DOHH2 (cell line): ENCODE results near the gene ARL4D.
"Not testable (repeated sequence)": the region's sequence is repeated elsewhere in the genome, so short reads cannot be mapped to it uniquely, and the experiment has no call there.

Source experiments
- H3F3A ChIP-seq: fragments of 200-600 bp; sonication (generic), shearing (Covaris generic); 2 replicates; pipeline ENCODE4 v1.6.0; 2016; ENCODE audit warnings: antibody characterized with exemption, mild to moderate bottlenecking; ENCODE audit not compliant: control insufficient read depth, insufficient read depth
- H3K27ac ChIP-seq: fragments of 200-600 bp; sonication (generic); 2 replicates; pipeline ENCODE4 v1.5.1; 2014; ENCODE audit warnings: low read depth, mild to moderate bottlenecking, low read length, moderate library complexity
- H3K27me3 ChIP-seq: fragments of 200-600 bp; sonication (generic); 2 replicates; pipeline ENCODE4 v1.6.1; 2014; ENCODE audit warnings: mild to moderate bottlenecking, low read length, mixed read lengths; ENCODE audit not compliant: control insufficient read depth
- H3K36me3 ChIP-seq: fragments of 200-600 bp; sonication (generic); 2 replicates; pipeline ENCODE4 v1.6.1; 2014; ENCODE audit warnings: mild to moderate bottlenecking, low read length, moderate library complexity, mixed read lengths; ENCODE audit not compliant: control insufficient read depth
- H3K4me1 ChIP-seq: fragments of 200-600 bp; sonication (generic); 2 replicates; pipeline ENCODE4 v1.6.1; 2014; ENCODE audit warnings: mild to moderate bottlenecking, low read length, mixed read lengths; ENCODE audit not compliant: control insufficient read depth
- H3K4me2 ChIP-seq: fragments of 200-600 bp; sonication (generic); 2 replicates; pipeline ENCODE4 v1.6.0; 2014; ENCODE audit warnings: mild to moderate bottlenecking, low read length, moderate library complexity
- H3K4me3 ChIP-seq: fragments of 200-600 bp; sonication (generic); 2 replicates; pipeline ENCODE4 v1.5.1; 2014; ENCODE audit warnings: mild to moderate bottlenecking, low read length, mixed read lengths
- H3K79me2 ChIP-seq: fragments of 200-600 bp; sonication (generic); 2 replicates; pipeline ENCODE4 v1.6.1; 2014; ENCODE audit warnings: mild to moderate bottlenecking, low read length, mixed read lengths; ENCODE audit not compliant: control insufficient read depth
- H3K9me2 ChIP-seq: fragments of 200-600 bp; sonication (generic); replicated peaks from 2 replicates; pipeline ENCODE4 v1.6.1; 2014; ENCODE audit warnings: mild to moderate bottlenecking, low read length, mixed read lengths; ENCODE audit not compliant: control insufficient read depth
- H3K9me3 ChIP-seq: fragments of 200-600 bp; sonication (generic); 2 replicates; pipeline ENCODE4 v1.6.1; 2014; ENCODE audit warnings: antibody characterized with exemption, low read length, mixed read lengths; ENCODE audit not compliant: control insufficient read depth, insufficient read depth
- H4K20me1 ChIP-seq: fragments of 200-600 bp; sonication (generic); 2 replicates; pipeline ENCODE4 v1.6.0; 2014; ENCODE audit warnings: low read depth, mild to moderate bottlenecking, antibody characterized with exemption, low read length, moderate library complexity; ENCODE audit not compliant: control insufficient read depth, insufficient read depth
- CTCF ChIP-seq: fragments of 200-600 bp; sonication (generic); IDR thresholded peaks from one replicate; pipeline ENCODE4 v1.5.1; 2014; ENCODE audit warnings: antibody characterized with exemption, mild to moderate bottlenecking, low read depth, low read length; ENCODE audit not compliant: poor library complexity, severe bottlenecking
- EZH2phosphoT487 ChIP-seq: fragments of 200-600 bp; sonication (generic); IDR thresholded peaks from 2 replicates; pipeline ENCODE4 v1.6.1; 2017; ENCODE audit warnings: borderline replicate concordance, mild to moderate bottlenecking, antibody characterized with exemption, low read length, moderate library complexity, mixed read lengths

Gene ARL4D

GRCh38 chr17:43416998-43417890 is 18.5 kb downstream of the ARL4D start:
- Histone ChIP-seq H3F3A (no peaks in the 10 kb centered on the region), H3K4me3 (no peak overlapping the region), H3K36me3 (no peaks in the 10 kb centered on the region), H3K4me1 (peaks cover 2% of the 10 kb centered on the region; the same call in 1 of the 2 replicates), H4K20me1 (no peaks in the 10 kb centered on the region), H3K79me2 (no peaks in the 10 kb centered on the region), H3K9me2 (no peaks in the 10 kb centered on the region), H3K9me3 (no peaks in the 10 kb centered on the region), H3K4me2 (no peak overlapping the region), H3K27ac (no peak overlapping the region), H3K27me3 (peaks cover 19% of the 10 kb centered on the region)
- TF ChIP-seq EZH2phosphoT487: no peak

- no peaks in the 10 kb centered on the region for H3K9me3 ChIP-seq
- H3K27me3 ChIP-seq: peaks cover 21% of the 10 kb centered on the region
- no peak overlapping the region for H3K4me2 ChIP-seq
- no peaks in the 10 kb centered on the region for H3F3A ChIP-seq
- no peak overlapping the region for H3K27ac ChIP-seq
- no peaks in the 10 kb centered on the region for H3K9me2 ChIP-seq
- H3K4me3 ChIP-seq: no peak overlapping the region
- TF ChIP-seq CTCF: no peak
- no peak for TF ChIP-seq EZH2phosphoT487
- H3K36me3 ChIP-seq: no peaks in the 10 kb centered on the region
- no peaks in the 10 kb centered on the region for H4K20me1 ChIP-seq
- H3K79me2 ChIP-seq: no peaks in the 10 kb centered on the region
- H3K4me1 ChIP-seq: no peaks in the 10 kb centered on the region
Observed at GRCh38 chr17:43418441-43419374, 19.9 kb downstream of the ARL4D start.

GRCh38 chr17:43419375-43419882 is 20.6 kb downstream of the ARL4D start:
- not testable (repeated sequence) for H3F3A ChIP-seq, H3K4me2 ChIP-seq, H3K4me3 ChIP-seq, H3K9me2 ChIP-seq, H3K4me1 ChIP-seq, H3K36me3 ChIP-seq, H3K27ac ChIP-seq, H3K9me3 ChIP-seq, H4K20me1 ChIP-seq, H3K79me2 ChIP-seq
- peaks cover 23% of the 10 kb centered on the region for H3K27me3 ChIP-seq

GRCh38 chr17:43423777-43424455 is 25.1 kb downstream of the ARL4D start:
- Histone ChIP-seq H3K4me1 (no peaks in the 10 kb centered on the region), H3K27ac (no peak overlapping the region), H3K9me3 (no peaks in the 10 kb centered on the region), H3K9me2 (no peaks in the 10 kb centered on the region), H3K4me2 (no peak overlapping the region), H3F3A (no peaks in the 10 kb centered on the region), H3K4me3 (no peak overlapping the region), H3K79me2 (no peaks in the 10 kb centered on the region), H3K27me3 (peaks cover 12% of the 10 kb centered on the region; the same call in 1 of the 2 replicates), H3K36me3 (no peaks in the 10 kb centered on the region), H4K20me1 (no peaks in the 10 kb centered on the region)
- TF ChIP-seq EZH2phosphoT487 (no peak), CTCF (no peak)
